RWPE1 (cell line): ENCODE data around the gene TSPO.

Experiments
- CTCF ChIA-PET: fragments of 350-600 bp; sonication (Branson Sonifier 250); formaldehyde crosslinking; extraction: SDS; loops from one replicate; lab custom pipeline; 2021; lab: Yijun Ruan, JAX
- POLR2A ChIA-PET: fragments of 400-600 bp; formaldehyde crosslinking; extraction: SDS; loops from one replicate; lab custom pipeline; 2020; ENCODE audit warnings: antibody characterized with exemption; ENCODE audit not compliant: low non-redundant PET; lab: Yijun Ruan, JAX
- DNase-seq: peaks from one replicate; pipeline ENCODE4 v3.0.0; 2012; ENCODE audit warnings: low spot score
- H3K27ac ChIP-seq: fragments of 450-650 bp; 2 replicates; pipeline ENCODE4 v1.5.1; 2017
- CTCF ChIP-seq: fragments of 450-650 bp; conservative IDR thresholded peaks from 2 replicates; pipeline ENCODE4 v1.5.1; 2017; ENCODE audit warnings: low read depth, mild to moderate bottlenecking

Gene TSPO

GRCh38 chr22:43131773-43132501 lies 19.4 kb upstream of the TSPO start:
- POLR2A ChIA-PET: no interaction called here
- peak overlapping the region; percentile 29 for H3K27ac ChIP-seq
- DNase-seq: no peak
- CTCF ChIA-PET: no interaction called here
- TF ChIP-seq CTCF: no peak

- no peak for DNase-seq
- no peak overlapping the region for H3K27ac ChIP-seq
- CTCF ChIA-PET: no interaction called here
- POLR2A ChIA-PET: no interaction called here
- TF ChIP-seq CTCF: no peak
Measured at GRCh38 chr22:43133401-43133800, 18.0 kb upstream of the TSPO start.

- no peak for TF ChIP-seq CTCF
- ChIA-PET POLR2A (no interaction called here), CTCF (interaction anchor here (0.7 kb wide), 1 partner anchor 38 kb away, joined by 4 read pairs; no protein-coding TSS in a partner anchor)
- H3K27ac ChIP-seq: no peak overlapping the region; the same call in 1 of the 2 replicates
- DNase-seq: no peak
Measured at GRCh38 chr22:43134553-43134952, 16.8 kb upstream of the TSPO start.

- POLR2A ChIA-PET: no interaction called here
- H3K27ac ChIP-seq: no peak overlapping the region
- DNase-seq: no peak
- no peak for TF ChIP-seq CTCF
- CTCF ChIA-PET: interaction anchor here (0.9 to 1.3 kb wide), 2 partner anchors 10 to 15 kb away, joined by 3 read pairs; no protein-coding TSS in a partner anchor
Measured at GRCh38 chr22:43135565-43135964, 15.8 kb upstream of the TSPO start.

GRCh38 chr22:43136255-43136654 lies 15.1 kb upstream of the TSPO start:
- POLR2A ChIA-PET: no interaction called here
- H3K27ac ChIP-seq: peak overlapping the region; percentile 16; the same call in 1 of the 2 replicates
- no peak for DNase-seq
- peak; percentile 49 for TF ChIP-seq CTCF
- CTCF ChIA-PET: interaction anchor here (1.3 kb wide), 1 partner anchor 14 kb away, joined by 3 read pairs; no protein-coding TSS in a partner anchor

GRCh38 chr22:43136801-43137200 lies 14.6 kb upstream of the TSPO start:
- no peak for TF ChIP-seq CTCF
- ChIA-PET POLR2A (no interaction called here), CTCF (interaction anchor here (1.1 kb wide), 1 partner anchor 9 kb away, joined by 3 read pairs; no protein-coding TSS in a partner anchor)
- DNase-seq: no peak
- peak overlapping the region; percentile 16 for H3K27ac ChIP-seq
